ENCODE measurements around the gene CPNE9. TPM values are rescaled to one million over a fixed set of nuclear protein-coding genes. Genes with fewer than 3 reads are reported as not detected.

Gene CPNE9
- polyA plus RNA-seq, 12 donors = 0.29 TPM; not detected in 11

GRCh38 chr3:9778143-9779074 is 74.8 kb downstream of the CPNE9 start:
- no peak for DNase-seq

- no peak for DNase-seq
Observed at GRCh38 chr3:9779075-9779593, 75.5 kb downstream of the CPNE9 start.

Other genes with a start within 250 kb of the CPNE9 start
- under 1 TPM in 4 of 12 donors, not detected in 8; 0.04 to 0.11 (median 0.05) TPM for gene LHFPL4, start 150.0 kb upstream of the CPNE9 start, polyA plus RNA-seq (ENCODE audit: insufficient read length in 12 of 12)
- 10 to 100 TPM in 11 of 12 donors, not detected in 1; 18.1 to 36.3 (median 20.0) TPM for gene MTMR14, start 54.3 kb upstream of the CPNE9 start, polyA plus RNA-seq (ENCODE audit: insufficient read length in 12 of 12)
- gene BRPF1, start 27.9 kb downstream of the CPNE9 start, polyA plus RNA-seq (ENCODE audit: insufficient read length in 12 of 12) = 10 to 100 TPM in 10 of 12 donors, 1 to 10 TPM in 1, not detected in 1; 9.8 to 17.9 (median 12.3) TPM
- gene OGG1, start 46.1 kb downstream of the CPNE9 start, polyA plus RNA-seq (ENCODE audit: insufficient read length in 12 of 12) = 10 to 100 TPM in 11 of 12 donors, not detected in 1; 22.1 to 74.2 (median 27.1) TPM
- 10 to 100 TPM in 10 of 12 donors, 1 to 10 TPM in 1, not detected in 1; 9.3 to 20.0 (median 12.7) TPM for gene CAMK1, start 66.1 kb downstream of the CPNE9 start, polyA plus RNA-seq (ENCODE audit: insufficient read length in 12 of 12)
- 10 to 100 TPM in 11 of 12 donors, not detected in 1; 48.4 to 60.5 (median 54.2) TPM for gene TADA3, start 88.6 kb downstream of the CPNE9 start, polyA plus RNA-seq (ENCODE audit: insufficient read length in 12 of 12)
- gene ARPC4, start 89.2 kb downstream of the CPNE9 start, polyA plus RNA-seq (ENCODE audit: insufficient read length in 12 of 12) = 1,000 to 10,000 TPM in 1 of 12 donors, 100 to 1,000 TPM in 1, 10 to 100 TPM in 10; 64.5 to 2,172 (median 77.5) TPM
- gene TTLL3, start 106.4 kb downstream of the CPNE9 start, polyA plus RNA-seq (ENCODE audit: insufficient read length in 12 of 12) = 10 to 100 TPM in 11 of 12 donors, not detected in 1; 16.0 to 72.9 (median 30.7) TPM
- gene RPUSD3, start 140.2 kb downstream of the CPNE9 start, polyA plus RNA-seq (ENCODE audit: insufficient read length in 12 of 12) = 10 to 100 TPM in 11 of 12 donors, not detected in 1; 23.6 to 37.1 (median 28.2) TPM
- under 1 TPM in 9 of 12 donors, not detected in 3; 0.30 to 0.77 (median 0.46) TPM for gene CIDEC, start 176.4 kb downstream of the CPNE9 start, polyA plus RNA-seq (ENCODE audit: insufficient read length in 12 of 12)
- 10 to 100 TPM in 11 of 12 donors, not detected in 1; 17.2 to 33.7 (median 29.6) TPM for gene JAGN1, start 186.8 kb downstream of the CPNE9 start, polyA plus RNA-seq (ENCODE audit: insufficient read length in 12 of 12)
- gene IL17RE, start 199.0 kb downstream of the CPNE9 start, polyA plus RNA-seq (ENCODE audit: insufficient read length in 12 of 12) = 10 to 100 TPM in 2 of 12 donors, 1 to 10 TPM in 8, under 1 TPM in 1, not detected in 1; 0.96 to 67.6 (median 1.8) TPM
- gene IL17RC, start 213.3 kb downstream of the CPNE9 start, polyA plus RNA-seq (ENCODE audit: insufficient read length in 12 of 12) = 10 to 100 TPM in 11 of 12 donors, not detected in 1; 15.8 to 42.8 (median 23.4) TPM
- gene CRELD1, start 230.0 kb downstream of the CPNE9 start, polyA plus RNA-seq (ENCODE audit: insufficient read length in 12 of 12) = 10 to 100 TPM in 11 of 12 donors, not detected in 1; 22.1 to 47.0 (median 31.3) TPM
- 1 to 10 TPM in 9 of 12 donors, under 1 TPM in 1, not detected in 2; 0.88 to 4.2 (median 1.8) TPM for gene PRRT3, start 248.6 kb downstream of the CPNE9 start, polyA plus RNA-seq (ENCODE audit: insufficient read length in 12 of 12)